Duodenal mucosa (tissue), 2 donors: ENCODE results near the gene CFAP221.

Experiments
- H3K27ac ChIP-seq: one replicate; pipeline ENCODE4 v1.7.0; 2013; ENCODE audit warnings: low read depth, low read length
- H3K27me3 ChIP-seq, 2 donors: one replicate each; pipeline ENCODE4 v1.7.0; 2013; ENCODE audit warnings: low read length in 2 of 2, control low read depth in 1 of 2; ENCODE audit not compliant: insufficient read depth in 2 of 2, control insufficient read depth in 1 of 2
- H3K36me3 ChIP-seq, 2 donors: one replicate each; pipeline ENCODE4 v1.7.0; 2013; ENCODE audit warnings: low read length in 2 of 2, control low read depth in 1 of 2; ENCODE audit not compliant: insufficient read depth in 2 of 2, control insufficient read depth in 1 of 2
- H3K4me1 ChIP-seq, 2 donors: one replicate each; pipeline ENCODE4 v1.7.0; 2013; ENCODE audit warnings: low read length in 2 of 2, control low read depth in 1 of 2; ENCODE audit not compliant: insufficient read depth in 2 of 2, control insufficient read depth in 1 of 2
- H3K4me3 ChIP-seq, 2 donors: one replicate each; pipeline ENCODE4 v1.7.0; 2013; ENCODE audit warnings: low read length in 2 of 2, low read depth in 1 of 2
- H3K9ac ChIP-seq, 2 donors: one replicate each; pipeline ENCODE4 v1.7.0; 2013; ENCODE audit warnings: low read length in 2 of 2, low read depth in 1 of 2
- H3K9me3 ChIP-seq, 2 donors: one replicate each; pipeline ENCODE4 v1.7.0; 2013; ENCODE audit warnings: low read length in 2 of 2, control low read depth in 1 of 2; ENCODE audit not compliant: control insufficient read depth in 1 of 2

Gene CFAP221

GRCh38 chr2:119683074-119683712 lies 138.9 kb downstream of the CFAP221 start:
- H3K4me3 ChIP-seq: no peak overlapping the region
- H3K27me3 ChIP-seq: no peaks in the 10 kb centered on the region
- H3K4me1 ChIP-seq: peaks cover 11 to 12% of the 10 kb centered on the region in 2 donors
- peaks cover 10 to 32% of the 10 kb centered on the region in 2 donors for H3K36me3 ChIP-seq
- H3K27ac ChIP-seq: no peak overlapping the region
- H3K9me3 ChIP-seq: no peaks in the 10 kb centered on the region
- H3K9ac ChIP-seq: no peak overlapping the region

- Histone ChIP-seq H3K9ac (no peak overlapping the region), H3K27me3 (no peaks in the 10 kb centered on the region), H3K36me3 (peaks cover 10 to 39% of the 10 kb centered on the region in 2 donors), H3K4me1 (peaks cover 11 to 12% of the 10 kb centered on the region in 2 donors), H3K9me3 (no peaks in the 10 kb centered on the region), H3K4me3 (no peak overlapping the region), H3K27ac (no peak overlapping the region)
Observed at GRCh38 chr2:119683713-119684443, 139.6 kb downstream of the CFAP221 start.

GRCh38 chr2:119684518-119684917 lies 140.3 kb downstream of the CFAP221 start:
- Histone ChIP-seq H3K4me3 (no peak overlapping the region), H3K27me3 (no peaks in the 10 kb centered on the region), H3K9ac (no peak overlapping the region), H3K9me3 (no peaks in the 10 kb centered on the region), H3K36me3 (peaks cover 13 to 45% of the 10 kb centered on the region in 2 donors), H3K4me1 (peaks cover 8 to 12% of the 10 kb centered on the region in 2 donors), H3K27ac (no peak overlapping the region)

GRCh38 chr2:119688616-119689015 lies 144.4 kb downstream of the CFAP221 start:
- Histone ChIP-seq H3K9ac (no peak overlapping the region), H3K4me3 (no peak overlapping the region), H3K4me1 (no peaks in the 10 kb centered on the region), H3K36me3 (peaks cover 13 to 28% of the 10 kb centered on the region in 2 donors), H3K9me3 (no peaks in the 10 kb centered on the region), H3K27ac (no peak overlapping the region), H3K27me3 (no peaks in the 10 kb centered on the region)

GRCh38 chr2:119689218-119689617 lies 145.0 kb downstream of the CFAP221 start:
- H3K9me3 ChIP-seq: no peaks in the 10 kb centered on the region
- no peaks in the 10 kb centered on the region for H3K27me3 ChIP-seq
- H3K4me3 ChIP-seq: no peak overlapping the region
- peaks cover 13 to 28% of the 10 kb centered on the region in 2 donors for H3K36me3 ChIP-seq
- H3K4me1 ChIP-seq: peaks cover 0 to 3% of the 10 kb centered on the region in 2 donors
- H3K27ac ChIP-seq: no peak overlapping the region
- H3K9ac ChIP-seq: no peak overlapping the region

GRCh38 chr2:119691189-119691588 lies 146.9 kb downstream of the CFAP221 start:
- Histone ChIP-seq H3K27ac (no peak overlapping the region), H3K27me3 (no peaks in the 10 kb centered on the region), H3K36me3 (peaks cover 13 to 28% of the 10 kb centered on the region in 2 donors), H3K4me1 (peaks cover 6 to 16% of the 10 kb centered on the region in 2 donors), H3K4me3 (no peak overlapping the region), H3K9me3 (no peaks in the 10 kb centered on the region), H3K9ac (no peak overlapping the region)

- Histone ChIP-seq H3K9me3 (no peaks in the 10 kb centered on the region), H3K4me3 (no peak overlapping the region), H3K27ac (no peak overlapping the region), H3K27me3 (no peaks in the 10 kb centered on the region), H3K9ac (no peak overlapping the region), H3K36me3 (peaks cover 9 to 28% of the 10 kb centered on the region in 2 donors), H3K4me1 (peaks cover 6 to 16% of the 10 kb centered on the region in 2 donors)
Observed at GRCh38 chr2:119691651-119692245, 147.5 kb downstream of the CFAP221 start.

- H3K4me1 ChIP-seq: peaks cover 6 to 18% of the 10 kb centered on the region in 2 donors
- H3K9me3 ChIP-seq: no peaks in the 10 kb centered on the region
- no peak overlapping the region for H3K27ac ChIP-seq
- no peaks in the 10 kb centered on the region for H3K27me3 ChIP-seq
- no peak overlapping the region for H3K9ac ChIP-seq
- peaks cover 4 to 23% of the 10 kb centered on the region in 2 donors for H3K36me3 ChIP-seq
- H3K4me3 ChIP-seq: no peak overlapping the region
Observed at GRCh38 chr2:119692310-119692709, 148.1 kb downstream of the CFAP221 start.

GRCh38 chr2:119692954-119693353 lies 148.7 kb downstream of the CFAP221 start:
- H3K36me3 ChIP-seq: peaks cover 3 to 20% of the 10 kb centered on the region in 2 donors
- peaks cover 12 to 24% of the 10 kb centered on the region in 2 donors for H3K4me1 ChIP-seq
- no peak overlapping the region for H3K4me3 ChIP-seq
- H3K9me3 ChIP-seq: no peaks in the 10 kb centered on the region
- no peak overlapping the region for H3K9ac ChIP-seq
- H3K27me3 ChIP-seq: no peaks in the 10 kb centered on the region
- no peak overlapping the region for H3K27ac ChIP-seq

- no peaks in the 10 kb centered on the region for H3K27me3 ChIP-seq
- no peak overlapping the region for H3K27ac ChIP-seq
- no peaks in the 10 kb centered on the region for H3K9me3 ChIP-seq
Observed at GRCh38 chr2:119693567-119693966, 149.3 kb downstream of the CFAP221 start.

More at GRCh38 chr2:119693567-119693966, 149.3 kb downstream of the CFAP221 start:
- Histone ChIP-seq H3K4me3 (no peak overlapping the region), H3K9ac (no peak overlapping the region), H3K36me3 (peaks cover 3 to 16% of the 10 kb centered on the region in 2 donors), H3K4me1 (peaks cover 17 to 30% of the 10 kb centered on the region in 2 donors)
